Epithelial cell of esophagus (primary cell): ENCODE results near the gene IL15RA.
"Not testable (repeated sequence)": the region's sequence is repeated elsewhere in the genome, so short reads cannot be mapped to it uniquely, and the experiment has no call there.

Source experiments
- DNase-seq: peaks from one replicate; pipeline ENCODE4 v3.0.0; 2010; ENCODE audit warnings: low read depth
- H3K4me3 ChIP-seq: 2 replicates; pipeline ENCODE4 v1.5.1; 2011; ENCODE audit warnings: mild to moderate bottlenecking, low read length, control low read depth
- TF ChIP-seq, protein P1 (sequence below): IDR thresholded peaks from 2 replicates; pipeline ENCODE4 v1.5.1; 2011; ENCODE audit warnings: low read depth, mild to moderate bottlenecking, low read length, control low read depth, inconsistent platforms; ENCODE audit not compliant: insufficient read depth; ENCODE audit errors: missing control alignments

Gene IL15RA

GRCh38 chr10:5963591-5963990, 13.8 kb downstream of the IL15RA start:
- no peak overlapping the region for H3K4me3 ChIP-seq
- TF ChIP-seq, protein P1, sequence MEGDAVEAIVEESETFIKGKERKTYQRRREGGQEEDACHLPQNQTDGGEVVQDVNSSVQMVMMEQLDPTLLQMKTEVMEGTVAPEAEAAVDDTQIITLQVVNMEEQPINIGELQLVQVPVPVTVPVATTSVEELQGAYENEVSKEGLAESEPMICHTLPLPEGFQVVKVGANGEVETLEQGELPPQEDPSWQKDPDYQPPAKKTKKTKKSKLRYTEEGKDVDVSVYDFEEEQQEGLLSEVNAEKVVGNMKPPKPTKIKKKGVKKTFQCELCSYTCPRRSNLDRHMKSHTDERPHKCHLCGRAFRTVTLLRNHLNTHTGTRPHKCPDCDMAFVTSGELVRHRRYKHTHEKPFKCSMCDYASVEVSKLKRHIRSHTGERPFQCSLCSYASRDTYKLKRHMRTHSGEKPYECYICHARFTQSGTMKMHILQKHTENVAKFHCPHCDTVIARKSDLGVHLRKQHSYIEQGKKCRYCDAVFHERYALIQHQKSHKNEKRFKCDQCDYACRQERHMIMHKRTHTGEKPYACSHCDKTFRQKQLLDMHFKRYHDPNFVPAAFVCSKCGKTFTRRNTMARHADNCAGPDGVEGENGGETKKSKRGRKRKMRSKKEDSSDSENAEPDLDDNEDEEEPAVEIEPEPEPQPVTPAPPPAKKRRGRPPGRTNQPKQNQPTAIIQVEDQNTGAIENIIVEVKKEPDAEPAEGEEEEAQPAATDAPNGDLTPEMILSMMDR: no peak
- DNase-seq: no peak

GRCh38 chr10:5963071-5963470, 14.3 kb downstream of the IL15RA start:
- TF ChIP-seq, protein P1: no peak
- no peak for DNase-seq
- no peak overlapping the region for H3K4me3 ChIP-seq

DNA sequence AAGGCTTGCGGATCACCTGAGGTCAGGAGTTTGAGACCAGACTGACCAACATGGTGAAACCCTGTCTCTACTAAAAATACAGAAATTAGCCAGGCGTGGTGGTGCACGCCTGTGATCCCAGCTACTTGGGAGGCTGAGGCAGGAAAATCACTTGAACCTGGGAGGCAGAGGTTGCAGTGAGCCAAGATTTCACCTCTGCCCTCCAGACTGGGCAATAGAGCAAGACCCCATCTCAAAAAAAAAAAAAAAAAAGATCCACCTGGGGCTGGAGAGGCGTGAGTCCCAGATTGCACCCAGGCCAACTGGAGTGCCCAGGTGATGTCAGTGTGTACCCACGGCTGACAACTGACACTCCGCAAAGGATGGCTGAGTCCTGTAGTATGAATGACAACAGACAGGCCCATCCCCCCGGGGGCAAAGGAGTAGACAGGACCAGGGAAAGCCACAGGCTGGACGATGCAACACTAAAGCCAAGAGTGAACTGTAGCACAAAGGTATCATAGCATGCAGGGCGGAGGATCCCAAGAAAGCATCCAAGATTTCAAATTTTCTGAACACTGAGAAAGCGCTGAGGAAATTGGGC, 14.9 kb downstream of the IL15RA start:
- DNase-seq, H3K4me3 ChIP-seq: not testable (repeated sequence)

DNA sequence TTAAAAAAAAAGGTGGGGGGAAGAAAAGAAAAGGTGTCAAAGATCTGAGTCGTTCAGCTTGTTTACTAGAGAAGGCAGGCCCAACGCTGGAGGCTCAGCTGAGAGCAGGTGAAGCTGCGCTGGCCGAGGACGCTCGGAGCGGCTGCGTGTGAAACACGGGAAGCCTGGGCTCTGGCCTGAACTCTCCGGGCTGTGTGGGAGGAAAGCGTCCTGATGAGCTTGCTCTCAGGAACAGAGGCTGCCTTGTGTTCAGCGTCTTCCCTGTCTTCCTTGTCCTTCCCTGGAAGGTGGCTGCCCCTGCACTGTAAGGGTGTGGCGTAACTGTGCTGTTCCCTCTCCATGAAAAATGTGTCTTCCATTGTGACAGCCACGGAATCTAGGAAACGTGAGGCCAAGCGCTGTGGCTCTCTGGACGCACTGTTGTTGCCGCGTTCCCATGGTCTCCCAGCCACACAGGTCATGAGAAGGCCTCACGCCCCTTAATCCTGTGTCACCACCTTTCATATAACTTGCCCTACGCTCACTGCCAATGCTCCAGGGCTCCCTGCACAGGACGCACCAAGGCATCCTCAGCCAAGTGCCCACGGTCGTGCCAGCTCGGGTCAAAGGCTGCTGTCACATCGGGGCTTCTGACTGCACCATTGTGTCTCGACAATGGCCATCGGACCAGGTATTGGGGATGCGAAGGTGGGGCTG, 15.8 kb downstream of the IL15RA start:
- H3K4me3 ChIP-seq: no peak overlapping the region
- TF ChIP-seq, protein P1: no peak
- no peak for DNase-seq

GRCh38 chr10:5960973-5961275, 16.4 kb downstream of the IL15RA start:
- H3K4me3 ChIP-seq, DNase-seq: not testable (repeated sequence)

GRCh38 chr10:5960070-5960972, 17.0 kb downstream of the IL15RA start:
- no peak overlapping the region for H3K4me3 ChIP-seq
- no peak for DNase-seq
- TF ChIP-seq, protein P1: no peak

GRCh38 chr10:5959581-5960069, 17.7 kb downstream of the IL15RA start:
- TF ChIP-seq, protein P1: no peak
- DNase-seq: no peak

More at GRCh38 chr10:5959581-5960069, 17.7 kb downstream of the IL15RA start:
- H3K4me3 ChIP-seq: no peak overlapping the region
